Activated CD4-positive, alpha-beta T cell treated with anti-CD3 and anti-CD28 coated beads, Interleukin-2, amount 50 U/mL, for 1 hour (primary cell): ENCODE measurements around the gene C20orf96.

Experiments used
- DNase-seq: peaks from one replicate; pipeline ENCODE4 v3.0.0-alpha.2; 2020

Gene C20orf96

GRCh38 chr20:311609-312008 is 21.1 kb upstream of the C20orf96 start:
- no peak for DNase-seq

GRCh38 chr20:310645-311044 is 20.1 kb upstream of the C20orf96 start:
- no peak for DNase-seq

GRCh38 chr20:309841-310644 is 19.5 kb upstream of the C20orf96 start:
- DNase-seq: peak; percentile 66

GRCh38 chr20:309306-309840 is 18.8 kb upstream of the C20orf96 start:
- no peak for DNase-seq

- no peak for DNase-seq
Measured at GRCh38 chr20:308427-309038, 18.0 kb upstream of the C20orf96 start.

GRCh38 chr20:305745-306144 is 15.2 kb upstream of the C20orf96 start:
- DNase-seq: no peak

GRCh38 chr20:301886-302848 is 11.6 kb upstream of the C20orf96 start:
- DNase-seq: no peak

- DNase-seq: no peak
Measured at GRCh38 chr20:300345-300990, 9.9 kb upstream of the C20orf96 start.

GRCh38 chr20:298776-299391 is 8.3 kb upstream of the C20orf96 start:
- DNase-seq: no peak

- DNase-seq: peak; percentile 30
Measured at GRCh38 chr20:297925-298775, 7.6 kb upstream of the C20orf96 start.

- peak; percentile 77 for DNase-seq
Measured at GRCh38 chr20:297098-297924, 6.8 kb upstream of the C20orf96 start, which contains the start of gene ZCCHC3. TSS of gene ZCCHC3 (plus strand) at chr20:297570. CDS start at chr20:297587, 17 bp downstream.

GRCh38 chr20:295804-296203 is 5.3 kb upstream of the C20orf96 start:
- DNase-seq: no peak

GRCh38 chr20:294602-295001 is 4.1 kb upstream of the C20orf96 start:
- no peak for DNase-seq

- no peak for DNase-seq
Measured at GRCh38 chr20:289693-290083, 862 bp downstream of the C20orf96 start.

- DNase-seq: no peak
Measured at GRCh38 chr20:288956-289692, 1.4 kb downstream of the C20orf96 start.

- no peak for DNase-seq
Measured at GRCh38 chr20:286508-286907, 4.0 kb downstream of the C20orf96 start.

- no peak for DNase-seq
Measured at GRCh38 chr20:284172-284571, 6.4 kb downstream of the C20orf96 start.

GRCh38 chr20:278607-279571 is 11.7 kb downstream of the C20orf96 start:
- no peak for DNase-seq
